GM12878 (cell line): Measurements from ENCODE around the gene NEGR1. TPM values are rescaled to one million over a fixed set of nuclear protein-coding genes. Genes with fewer than 3 reads are reported as not detected.

Source experiments
- ATAC-seq: fragments of 200-7000 bp; cut with Tn5 transposase; 3 replicates; pipeline ENCODE4 v1.9.1; 2020; ENCODE audit warnings: mild to moderate bottlenecking, moderate library complexity
- BruUV-seq: library from RNA; stranded (reverse); fragments of 400-500 nt; replicated peaks from 2 replicates; lab custom pipeline; 2021; lab: Mats Ljungman, UMichigan
- CTCF ChIA-PET: fragments of 300-600 bp; sonication (Branson Sonifier 250); formaldehyde crosslinking; extraction: SDS; loops from one replicate; lab custom pipeline; 2021; ENCODE audit warnings: inconsistent platforms; lab: Yijun Ruan, JAX
- POLR2A ChIA-PET: fragments of 350-600 bp; formaldehyde crosslinking; extraction: SDS; loops from one replicate; lab custom pipeline; 2021; ENCODE audit warnings: inconsistent platforms; lab: Charles Lee
- RAD21 ChIA-PET: fragments of 300-600 bp; sonication (Branson Sonifier 250); formaldehyde crosslinking; loops from one replicate; lab custom pipeline; 2023; ENCODE audit warnings: antibody characterized with exemption; ENCODE audit not compliant: unreplicated experiment; lab: Charles Lee
- SMC1A ChIA-PET: fragments of 300-600 bp; sonication (Branson Sonifier 250); formaldehyde crosslinking; loops from one replicate; lab custom pipeline; 2023; ENCODE audit not compliant: unreplicated experiment, uncharacterized antibody; lab: Charles Lee
- DNase-seq: peaks from one replicate; pipeline ENCODE4 v3.0.0-alpha.2; 2011; ENCODE audit warnings: low read depth, low spot score
- FAIRE-seq: peaks from 3 replicates; lab custom pipeline; 2011; peaks lifted over from hg19 to GRCh38; lab: Jason Lieb, UNC
- H2AFZ ChIP-seq: 2 replicates; pipeline ENCODE4 v1.6.0; 2011; ENCODE audit warnings: low read depth, low read length, control low read depth; ENCODE audit not compliant: control insufficient read depth
- H3K27ac ChIP-seq: 2 replicates; pipeline ENCODE4 v1.5.1; 2011; ENCODE audit warnings: control low read depth; ENCODE audit not compliant: control insufficient read depth, insufficient read depth
- H3K27me3 ChIP-seq, 2 experiments: replicated peaks in 1 of 2; 2 replicates each; pipeline versions ENCODE4 v1.6.0 to v1.6.1; 2011; ENCODE audit warnings: low read length in 1 of 2; ENCODE audit not compliant: control insufficient read depth in 2 of 2, insufficient read depth in 2 of 2
- H3K36me3 ChIP-seq, 2 experiments: 2 replicates each; pipeline ENCODE4 v1.5.1; 2011; ENCODE audit warnings: low read length in 1 of 2; ENCODE audit not compliant: control insufficient read depth in 2 of 2, insufficient read depth in 2 of 2
- H3K4me1 ChIP-seq: 2 replicates; pipeline ENCODE4 v1.6.1; 2011; ENCODE audit warnings: mild to moderate bottlenecking, low read length, moderate library complexity, mixed read lengths; ENCODE audit not compliant: control insufficient read depth, insufficient read depth
- H3K4me2 ChIP-seq: 2 replicates; pipeline ENCODE4 v1.6.0; 2011; ENCODE audit warnings: control low read depth; ENCODE audit not compliant: control insufficient read depth, insufficient read depth
- H3K4me3 ChIP-seq: fragments of 200-600 bp; sonication (generic); 2 replicates; pipeline ENCODE4 v1.5.1; 2016
- H3K79me2 ChIP-seq: 2 replicates; pipeline ENCODE4 v1.6.0; 2011; ENCODE audit warnings: low read length; ENCODE audit not compliant: control insufficient read depth, insufficient read depth
- H3K9ac ChIP-seq: 2 replicates; pipeline ENCODE4 v1.8.0; 2011; ENCODE audit warnings: low read length, control low read depth, mixed read lengths; ENCODE audit not compliant: control insufficient read depth, insufficient read depth
- H3K9me3 ChIP-seq: replicated peaks from 3 replicates; pipeline ENCODE4 v1.5.1; 2011; ENCODE audit warnings: mild to moderate bottlenecking, low read length; ENCODE audit not compliant: control insufficient read depth, insufficient read depth
- H4K20me1 ChIP-seq: 2 replicates; pipeline ENCODE4 v1.6.0; 2011; ENCODE audit not compliant: control insufficient read depth, insufficient read depth
- BACH1 ChIP-seq: fragments of 450-650 bp; IDR thresholded peaks from 2 replicates; pipeline ENCODE4 v1.6.1; 2017; ENCODE audit warnings: mild to moderate bottlenecking, borderline replicate concordance
- CBFB ChIP-seq: IDR thresholded peaks from 2 replicates; pipeline ENCODE4 v1.6.1; 2016; ENCODE audit warnings: antibody characterized with exemption, low read depth
- EED ChIP-seq: sonication (generic); IDR thresholded peaks from 2 replicates; pipeline ENCODE4 v1.6.1; 2016; ENCODE audit warnings: antibody characterized with exemption, low read depth
- NR2C2 ChIP-seq: IDR thresholded peaks from 2 replicates; pipeline ENCODE4 v1.6.1; 2011; ENCODE audit warnings: borderline replicate concordance, low read depth; ENCODE audit not compliant: control insufficient read depth, insufficient read length
- NR2F1 ChIP-seq: fragments of 450-650 bp; conservative IDR thresholded peaks from 2 replicates; pipeline ENCODE4 v1.6.1; 2017; ENCODE audit warnings: mild to moderate bottlenecking
- NRF1 ChIP-seq: conservative IDR thresholded peaks from 2 replicates; pipeline ENCODE4 v1.6.1; 2011; ENCODE audit warnings: mild to moderate bottlenecking, low read depth, low read length, improper control_type of control experiment
- POU2F2 ChIP-seq: IDR thresholded peaks from 3 replicates; pipeline ENCODE4 v1.6.1; 2011; ENCODE audit warnings: low read depth, mild to moderate bottlenecking, low read length, borderline replicate concordance
- RAD21 ChIP-seq: IDR thresholded peaks from 2 replicates; pipeline ENCODE4 v1.6.1; 2011; ENCODE audit warnings: mild to moderate bottlenecking, low read depth, low read length, moderate library complexity; ENCODE audit not compliant: insufficient read depth
- RELA ChIP-seq: fragments of 450-650 bp; IDR thresholded peaks from 2 replicates; pipeline ENCODE4 v1.8.0; 2014; ENCODE audit warnings: borderline replicate concordance; ENCODE audit not compliant: partially characterized antibody
- SMARCA5 ChIP-seq: fragments of 450-650 bp; IDR thresholded peaks from 2 replicates; pipeline ENCODE4 v1.6.1; 2017; ENCODE audit warnings: mild to moderate bottlenecking
- TBL1XR1 ChIP-seq: IDR thresholded peaks from 2 replicates; pipeline ENCODE4 v1.6.1; 2012; ENCODE audit warnings: low read depth, low read length, improper control_type of control experiment
- ZSCAN29 ChIP-seq: fragments of 450-650 bp; IDR thresholded peaks from 2 replicates; pipeline ENCODE4 v1.6.1; 2017; ENCODE audit warnings: mild to moderate bottlenecking, moderate library complexity
- WGBS: methylation state at CpG from one replicate; pipeline ENCODE4 v1.1.6; 2016; ENCODE audit warnings: low lambda C conversion rate; ENCODE audit not compliant: insufficient replicate concordance, insufficient coverage; ENCODE audit errors: missing lambda C conversion rate; 5-methylcytosine and 5-hydroxymethylcytosine counted together
- in situ Hi-C: fragments of 300-500 bp; cut with MboI; formaldehyde crosslinking; loops from 9 replicates; pipeline ENCODE4 v1.14.3; 2018; ENCODE audit warnings: mixed read lengths
- intact Hi-C: fragments of 100-400 bp; cut with micrococcal nuclease; formaldehyde crosslinking; loops from one replicate; pipeline ENCODE4 v1.14.2; 2022; ENCODE audit not compliant: unreplicated experiment
- polyA plus RNA-seq, 11 experiments: library from polyadenylated mRNA; depleted of rRNA in 4 of 11; unstranded in 6 of 11; stranded (reverse) in 5 of 11; fragments of >200 nt; fragmentation: Nextera tagmentation in 4 of 11; fragmentation: Illumina TruSeq in 1 of 11; extraction: Ambion mirVana in 4 of 11; extraction: Trizol in 1 of 11; gene quantifications; 1 replicate in 1 of 11; 2 replicates in 10 of 11; pipeline versions ENCODE4 v1.2.1 to v1.2.3, GENCODE V29; 2011 to 2016; ENCODE audit warnings: inconsistent platforms in 2 of 11, missing spikeins in 2 of 11, low read depth in 1 of 11
- total RNA-seq, 4 experiments: library from RNA; depleted of rRNA in 3 of 4; stranded (reverse); fragments of >200 nt in 3 of 4; fragmentation: Illumina TruSeq in 1 of 4; extraction: Trizol in 1 of 4; gene quantifications; 2 replicates each; pipeline versions ENCODE4 v1.2.1 to v1.2.3, GENCODE V29; 2013 to 2021
- TF ChIP-seq, protein P1 (sequence below): fragments of 450-650 bp; IDR thresholded peaks from 2 replicates; pipeline ENCODE4 v1.6.1; 2017; ENCODE audit warnings: mild to moderate bottlenecking, moderate library complexity
- TF ChIP-seq, protein P2 (sequence below): IDR thresholded peaks from 2 replicates; pipeline ENCODE4 v1.6.1; 2011; ENCODE audit warnings: low read depth, low read length, improper control_type of control experiment, borderline replicate concordance

The NEGR1 gene
- total and polyA plus RNA-seq, 10 of the 15 experiments (the other 5 are each of a cell fraction or from before 2014, with no cell fraction given) = under 0.01 to 0.03 (median 0.01) TPM; not detected in 7

DNA sequence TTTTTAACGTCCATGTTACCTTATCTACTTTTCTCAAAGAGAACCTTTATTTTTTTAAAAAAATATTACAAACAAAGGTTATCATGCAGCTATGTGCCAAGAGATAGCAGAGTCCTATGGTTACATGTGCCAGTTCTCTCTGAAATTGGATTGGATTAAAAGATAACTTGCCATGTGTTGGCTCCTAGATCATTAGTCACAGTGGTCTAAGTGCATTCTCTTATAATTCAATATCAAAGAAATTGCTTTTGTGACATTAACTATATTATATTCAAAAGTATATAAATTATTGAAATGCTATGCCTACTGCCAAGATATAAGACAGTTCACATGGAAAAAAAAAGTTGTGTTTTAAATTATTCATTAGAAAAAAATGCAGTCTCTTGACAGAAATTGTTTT is 494.2 kb downstream of the NEGR1 start:
- TF ChIP-seq SMARCA5 (no peak), POU2F2 (no peak), EED (no peak), NRF1 (no peak), RELA (no peak), CBFB (no peak), ZSCAN29 (no peak), TBL1XR1 (no peak), BACH1 (no peak), RAD21 (no peak), NR2C2 (no peak), NR2F1 (no peak)
- TF ChIP-seq, protein P1, sequence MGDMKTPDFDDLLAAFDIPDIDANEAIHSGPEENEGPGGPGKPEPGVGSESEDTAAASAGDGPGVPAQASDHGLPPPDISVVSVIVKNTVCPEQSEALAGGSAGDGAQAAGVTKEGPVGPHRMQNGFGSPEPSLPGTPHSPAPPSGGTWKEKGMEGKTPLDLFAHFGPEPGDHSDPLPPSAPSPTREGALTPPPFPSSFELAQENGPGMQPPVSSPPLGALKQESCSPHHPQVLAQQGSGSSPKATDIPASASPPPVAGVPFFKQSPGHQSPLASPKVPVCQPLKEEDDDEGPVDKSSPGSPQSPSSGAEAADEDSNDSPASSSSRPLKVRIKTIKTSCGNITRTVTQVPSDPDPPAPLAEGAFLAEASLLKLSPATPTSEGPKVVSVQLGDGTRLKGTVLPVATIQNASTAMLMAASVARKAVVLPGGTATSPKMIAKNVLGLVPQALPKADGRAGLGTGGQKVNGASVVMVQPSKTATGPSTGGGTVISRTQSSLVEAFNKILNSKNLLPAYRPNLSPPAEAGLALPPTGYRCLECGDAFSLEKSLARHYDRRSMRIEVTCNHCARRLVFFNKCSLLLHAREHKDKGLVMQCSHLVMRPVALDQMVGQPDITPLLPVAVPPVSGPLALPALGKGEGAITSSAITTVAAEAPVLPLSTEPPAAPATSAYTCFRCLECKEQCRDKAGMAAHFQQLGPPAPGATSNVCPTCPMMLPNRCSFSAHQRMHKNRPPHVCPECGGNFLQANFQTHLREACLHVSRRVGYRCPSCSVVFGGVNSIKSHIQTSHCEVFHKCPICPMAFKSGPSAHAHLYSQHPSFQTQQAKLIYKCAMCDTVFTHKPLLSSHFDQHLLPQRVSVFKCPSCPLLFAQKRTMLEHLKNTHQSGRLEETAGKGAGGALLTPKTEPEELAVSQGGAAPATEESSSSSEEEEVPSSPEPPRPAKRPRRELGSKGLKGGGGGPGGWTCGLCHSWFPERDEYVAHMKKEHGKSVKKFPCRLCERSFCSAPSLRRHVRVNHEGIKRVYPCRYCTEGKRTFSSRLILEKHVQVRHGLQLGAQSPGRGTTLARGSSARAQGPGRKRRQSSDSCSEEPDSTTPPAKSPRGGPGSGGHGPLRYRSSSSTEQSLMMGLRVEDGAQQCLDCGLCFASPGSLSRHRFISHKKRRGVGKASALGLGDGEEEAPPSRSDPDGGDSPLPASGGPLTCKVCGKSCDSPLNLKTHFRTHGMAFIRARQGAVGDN = no peak
- TF ChIP-seq, protein P2, sequence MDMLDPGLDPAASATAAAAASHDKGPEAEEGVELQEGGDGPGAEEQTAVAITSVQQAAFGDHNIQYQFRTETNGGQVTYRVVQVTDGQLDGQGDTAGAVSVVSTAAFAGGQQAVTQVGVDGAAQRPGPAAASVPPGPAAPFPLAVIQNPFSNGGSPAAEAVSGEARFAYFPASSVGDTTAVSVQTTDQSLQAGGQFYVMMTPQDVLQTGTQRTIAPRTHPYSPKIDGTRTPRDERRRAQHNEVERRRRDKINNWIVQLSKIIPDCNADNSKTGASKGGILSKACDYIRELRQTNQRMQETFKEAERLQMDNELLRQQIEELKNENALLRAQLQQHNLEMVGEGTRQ = no peak
- TF ChIP-seq, all 136 proteins: peak for 0
- no peaks in the 10 kb centered on the region for H4K20me1 ChIP-seq
- DNase-seq = no peak
- CTCF ChIA-PET = interaction anchor here (0.9 kb wide), 1 partner anchor 22 kb away, joined by 3 read pairs; no protein-coding TSS in a partner anchor
- H3K4me2 ChIP-seq = no peak overlapping the region
- RAD21 ChIA-PET = no interaction called here
- no peak for FAIRE-seq
- BruUV-seq = no TSS peak
- H3K79me2 ChIP-seq = no peaks in the 10 kb centered on the region
- H3K27me3 ChIP-seq = no peaks in the 10 kb centered on the region
- H3K36me3 ChIP-seq = no peaks in the 10 kb centered on the region
- no peaks in the 10 kb centered on the region for H3K9me3 ChIP-seq
- no peak overlapping the region for H2AFZ ChIP-seq
- 25% methylated on average over 1 of the region's 1 CpG for WGBS
- H3K4me1 ChIP-seq = no peaks in the 10 kb centered on the region
- in situ Hi-C loops = no loop called here
- intact Hi-C loops = no loop called here
- no peak overlapping the region for H3K27ac ChIP-seq
- no peak for ATAC-seq
- H3K9ac ChIP-seq = no peak overlapping the region
- POLR2A ChIA-PET = no interaction called here
- H3K4me3 ChIP-seq = no peak overlapping the region
- SMC1A ChIA-PET = no interaction called here
